Stomach (tissue), 9 donors: Measurements from ENCODE around the gene CHCHD5. TPM values are rescaled to one million over a fixed set of nuclear protein-coding genes. Genes with fewer than 3 reads are reported as not detected.
A peak's percentile ranks its signal among the peaks of the same experiment; 100 is the strongest.

Experiments used
- DNase-seq, 2 donors: peaks; one replicate each; pipeline versions ENCODE4 v3.0.0 to v3.0.0-alpha.2; 2013 to 2019
- H3K27ac ChIP-seq, 5 donors: fragments of 200-600 bp in 4 of 5; sonication (generic) in 4 of 5; one replicate each; pipeline ENCODE4 v1.5.1; 2013 to 2019; ENCODE audit warnings: mild to moderate bottlenecking in 1 of 5, moderate library complexity in 1 of 5
- H3K27me3 ChIP-seq, 3 donors: fragments of 200-600 bp; sonication (generic); one replicate each; pipeline ENCODE4 v1.5.1; 2017 to 2019; ENCODE audit warnings: mixed run types in 1 of 3
- H3K36me3 ChIP-seq, 4 donors: fragments of 200-600 bp; sonication (generic); 1 replicate in 3 of 4; 2 replicates in 1 of 4; pipeline ENCODE4 v1.5.1; 2016 to 2019
- H3K4me1 ChIP-seq, 4 donors: fragments of 200-600 bp; sonication (generic); one replicate each; pipeline ENCODE4 v1.5.1; 2016 to 2019
- H3K4me3 ChIP-seq, 4 donors: fragments of 200-600 bp; sonication (generic) in 3 of 4; one replicate each; pipeline ENCODE4 v1.5.1; 2016 to 2019; ENCODE audit warnings: mild to moderate bottlenecking in 1 of 4
- H3K9me3 ChIP-seq, 4 donors: fragments of 200-600 bp; sonication (generic); one replicate each; pipeline ENCODE4 v1.5.1; 2016 to 2019
- EP300 ChIP-seq: sonication (generic); formaldehyde crosslinking; IDR thresholded peaks from one replicate; pipeline ENCODE4 v1.6.1; 2017; ENCODE audit warnings: antibody characterized with exemption
- POLR2A ChIP-seq, 4 donors: fragments of 450-650 bp; IDR thresholded peaks; one replicate each; pipeline ENCODE4 v1.6.1; 2016; ENCODE audit warnings: antibody characterized with exemption in 4 of 4, control low read depth in 2 of 4, mild to moderate bottlenecking in 1 of 4, moderate library complexity in 1 of 4
- POLR2AphosphoS5 ChIP-seq, 3 donors: sonication (generic); formaldehyde crosslinking; IDR thresholded peaks; one replicate each; pipeline ENCODE4 v1.6.1; 2016; ENCODE audit warnings: antibody characterized with exemption in 3 of 3
- WGBS, 5 donors: extraction: QIAGEN DNeasy Blood & Tissue Kit in 3 of 5; methylation state at CpG; one replicate each; pipeline versions ENCODE4 v1.1.5 to v1.1.7; 2013 to 2018; 5-methylcytosine and 5-hydroxymethylcytosine counted together
- intact Hi-C: fragments of 100-400 bp; cut with DNase I; formaldehyde crosslinking; loops from one replicate; pipeline ENCODE4 v1.15.1; 2023; ENCODE audit warnings: low total_unique reads
- polyA plus RNA-seq, 3 donors: library from polyadenylated mRNA; stranded (reverse); fragments of 200-250 nt; gene quantifications; one replicate each; pipeline ENCODE4 v1.2.3, GENCODE V29; 2013
- total RNA-seq, 5 donors: library from RNA; depleted of rRNA; stranded (reverse); fragments of >200 nt; gene quantifications; one replicate each; pipeline versions ENCODE4 v1.1.0 to v1.2.3, GENCODE V29; 2014 to 2016
- TF ChIP-seq, protein P1 (sequence below), 7 experiments: fragments of 450-650 bp in 4 of 7; fragments of 200-600 bp in 3 of 7; sonication (generic) in 3 of 7; IDR thresholded peaks; one replicate each; pipeline ENCODE4 v1.5.1; 2016 to 2019; ENCODE audit warnings: antibody characterized with exemption in 7 of 7, control low read depth in 2 of 7, mild to moderate bottlenecking in 1 of 7
- donor health status: healthy with polysubstance abuse.
- donor health status: Bipolar disorder and iron deficiency.
- donor health status: healthy.

Gene CHCHD5
- total and polyA plus RNA-seq, 8 donors: 9.5 to 111 (median 45.9) TPM

DNA sequence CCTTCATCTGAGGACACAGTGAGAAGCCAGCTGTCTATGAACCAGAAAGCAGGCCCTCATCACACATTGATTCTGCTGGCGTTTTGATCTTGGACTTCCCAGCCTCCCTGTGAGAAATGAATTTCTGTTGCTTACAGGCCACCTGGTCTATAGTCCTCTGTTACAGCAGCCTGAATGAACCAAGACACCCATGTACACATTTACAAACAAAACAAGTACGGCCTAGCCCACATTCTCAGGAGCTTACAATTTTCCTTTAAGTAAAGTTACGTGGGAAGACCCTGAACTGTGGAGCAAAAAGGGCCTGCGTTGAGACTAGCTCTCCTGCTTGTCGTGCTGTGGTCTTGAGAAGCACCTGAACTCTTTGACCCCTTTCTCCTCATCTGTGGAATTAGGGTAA lies 49.3 kb downstream of the CHCHD5 start:
- intact Hi-C loops: loop anchor here (5.0 kb wide), 1 partner anchor 49 kb away; no protein-coding TSS in a partner anchor
- WGBS, 5 donors: 88 to 94% (median 92%) methylated on average over 5 of the region's 5 CpGs
- DNase-seq: no peak

GRCh38 chr2:112634153-112634873 lies 49.9 kb downstream of the CHCHD5 start:
- peak in 1 of 2 donors; percentile 30 for DNase-seq
- peaks cover 0 to 25% (median 12%) of the 10 kb centered on the region in 4 donors for H3K4me1 ChIP-seq
- no peak overlapping the region for H3K4me3 ChIP-seq
- no peak overlapping the region for H3K27ac ChIP-seq
- WGBS, 5 donors: 76 to 84% (median 82%) methylated on average over 15 to 16 of the region's 16 CpGs
- TF ChIP-seq POLR2AphosphoS5 (IDR thresholded peaks at IDR 0.05) (no peak), EP300 (no peak), POLR2A (IDR thresholded peaks at IDR 0.05) (no peak)
- TF ChIP-seq, protein P1, sequence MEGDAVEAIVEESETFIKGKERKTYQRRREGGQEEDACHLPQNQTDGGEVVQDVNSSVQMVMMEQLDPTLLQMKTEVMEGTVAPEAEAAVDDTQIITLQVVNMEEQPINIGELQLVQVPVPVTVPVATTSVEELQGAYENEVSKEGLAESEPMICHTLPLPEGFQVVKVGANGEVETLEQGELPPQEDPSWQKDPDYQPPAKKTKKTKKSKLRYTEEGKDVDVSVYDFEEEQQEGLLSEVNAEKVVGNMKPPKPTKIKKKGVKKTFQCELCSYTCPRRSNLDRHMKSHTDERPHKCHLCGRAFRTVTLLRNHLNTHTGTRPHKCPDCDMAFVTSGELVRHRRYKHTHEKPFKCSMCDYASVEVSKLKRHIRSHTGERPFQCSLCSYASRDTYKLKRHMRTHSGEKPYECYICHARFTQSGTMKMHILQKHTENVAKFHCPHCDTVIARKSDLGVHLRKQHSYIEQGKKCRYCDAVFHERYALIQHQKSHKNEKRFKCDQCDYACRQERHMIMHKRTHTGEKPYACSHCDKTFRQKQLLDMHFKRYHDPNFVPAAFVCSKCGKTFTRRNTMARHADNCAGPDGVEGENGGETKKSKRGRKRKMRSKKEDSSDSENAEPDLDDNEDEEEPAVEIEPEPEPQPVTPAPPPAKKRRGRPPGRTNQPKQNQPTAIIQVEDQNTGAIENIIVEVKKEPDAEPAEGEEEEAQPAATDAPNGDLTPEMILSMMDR (IDR thresholded peaks at IDR 0.05): no peak
- H3K36me3 ChIP-seq: no peaks in the 10 kb centered on the region
- no peaks in the 10 kb centered on the region for H3K9me3 ChIP-seq
- peaks cover 0 to 16% (median 0%) of the 10 kb centered on the region in 3 donors for H3K27me3 ChIP-seq
- intact Hi-C loops: loop anchor here (5.0 kb wide), 1 partner anchor 48 kb away; no protein-coding TSS in a partner anchor

More for the DNA sequence above, 49.3 kb downstream of the CHCHD5 start:
- Histone ChIP-seq H3K9me3 (no peaks in the 10 kb centered on the region), H3K27me3 (peaks cover 0 to 17% (median 0%) of the 10 kb centered on the region in 3 donors), H3K4me3 (no peak overlapping the region), H3K36me3 (no peaks in the 10 kb centered on the region), H3K4me1 (peaks cover 0 to 25% (median 12%) of the 10 kb centered on the region in 4 donors), H3K27ac (no peak overlapping the region)
- TF ChIP-seq, protein P1 (IDR thresholded peaks at IDR 0.05): no peak
- TF ChIP-seq POLR2A (IDR thresholded peaks at IDR 0.05) (no peak), EP300 (no peak), POLR2AphosphoS5 (IDR thresholded peaks at IDR 0.05) (no peak)

GRCh38 chr2:112634874-112635157 lies 50.4 kb downstream of the CHCHD5 start:
- H3K27ac ChIP-seq: no peak overlapping the region
- DNase-seq: no peak
- intact Hi-C loops: loop anchor here (5.0 kb wide), 1 partner anchor 47 kb away; no protein-coding TSS in a partner anchor
- no peaks in the 10 kb centered on the region for H3K36me3 ChIP-seq
- H3K27me3 ChIP-seq: peaks cover 0 to 12% (median 0%) of the 10 kb centered on the region in 3 donors
- peaks cover 0 to 25% (median 12%) of the 10 kb centered on the region in 4 donors for H3K4me1 ChIP-seq
- TF ChIP-seq EP300 (no peak), POLR2A (IDR thresholded peaks at IDR 0.05) (no peak), POLR2AphosphoS5 (IDR thresholded peaks at IDR 0.05) (no peak)
- TF ChIP-seq, protein P1 (IDR thresholded peaks at IDR 0.05): no peak
- H3K4me3 ChIP-seq: no peak overlapping the region
- H3K9me3 ChIP-seq: no peaks in the 10 kb centered on the region
- 88 to 100% (median 92%) methylated on average over 6 of the region's 6 CpGs for WGBS, 5 donors

GRCh38 chr2:112636605-112637288 lies 52.3 kb downstream of the CHCHD5 start:
- 67 to 85% (median 84%) methylated on average over 7 of the region's 7 CpGs for WGBS, 5 donors
- no peak for DNase-seq
- Histone ChIP-seq H3K36me3 (no peaks in the 10 kb centered on the region), H3K4me1 (peaks cover 0 to 19% (median 1%) of the 10 kb centered on the region in 4 donors), H3K9me3 (no peaks in the 10 kb centered on the region), H3K4me3 (no peak overlapping the region), H3K27me3 (peaks cover 0 to 5% (median 0%) of the 10 kb centered on the region in 3 donors), H3K27ac (no peak overlapping the region)
- intact Hi-C loops: no loop called here
- TF ChIP-seq, protein P1 (IDR thresholded peaks at IDR 0.05): no peak
- no peak for TF ChIP-seq POLR2A (IDR thresholded peaks at IDR 0.05)
- TF ChIP-seq EP300: no peak
- TF ChIP-seq POLR2AphosphoS5 (IDR thresholded peaks at IDR 0.05): no peak
